H1 (cell line): ENCODE measurements around the gene UROC1.

Source experiments
- CTCF ChIP-seq, 3 experiments: IDR thresholded peaks; 1 replicate in 2 of 3; 2 replicates in 1 of 3; pipeline versions ENCODE4 v1.5.1 to v1.6.1; 2011; ENCODE audit warnings: low read length in 3 of 3, mild to moderate bottlenecking in 3 of 3, inconsistent platforms in 2 of 3, low read depth in 1 of 3, moderate library complexity in 1 of 3; ENCODE audit not compliant: insufficient read depth in 1 of 3; ENCODE audit errors: control extremely low read depth in 1 of 3
- EP300 ChIP-seq, 2 experiments: IDR thresholded peaks; 1 replicate in 1 of 2; 2 replicates in 1 of 2; pipeline ENCODE4 v1.6.1; 2011 to 2012; ENCODE audit warnings: low read depth in 2 of 2, low read length in 2 of 2, mild to moderate bottlenecking in 2 of 2, borderline replicate concordance in 1 of 2, inconsistent platforms in 1 of 2, moderate library complexity in 1 of 2
- JUND ChIP-seq: IDR thresholded peaks from 2 replicates; pipeline ENCODE4 v1.6.1; 2011; ENCODE audit warnings: mild to moderate bottlenecking, improper control_type of control experiment, low read length
- MAFK ChIP-seq: IDR thresholded peaks from 2 replicates; pipeline ENCODE4 v1.6.1; 2012; ENCODE audit warnings: low read depth, mild to moderate bottlenecking, improper control_type of control experiment, low read length
- POU5F1 ChIP-seq: IDR thresholded peaks from 2 replicates; pipeline ENCODE4 v1.6.1; 2011; ENCODE audit warnings: low read depth, mild to moderate bottlenecking, low read length, moderate library complexity
- RNF2 ChIP-seq: fragments of 200-900, 300-1000 bp; sonication (generic); IDR thresholded peaks from 2 replicates; pipeline ENCODE4 v1.7.1; 2016; ENCODE audit warnings: borderline replicate concordance, low read depth, mild to moderate bottlenecking, antibody characterized with exemption, low read length; ENCODE audit not compliant: poor library complexity, severe bottlenecking; ENCODE audit errors: missing control alignments
- SAP30 ChIP-seq: fragments of 300-600 bp; sonication (generic); IDR thresholded peaks from 2 replicates; pipeline ENCODE4 v1.7.1; 2012; ENCODE audit warnings: low read length, moderate library complexity, mild to moderate bottlenecking, inconsistent platforms; ENCODE audit not compliant: insufficient read depth, insufficient replicate concordance

- no peak for TF ChIP-seq CTCF (IDR thresholded peaks at IDR 0.05; ENCODE audit: control extremely low read depth in 1 of 3, insufficient read depth in 1 of 3, low read depth in 1 of 3, low read length in 3 of 3)
- TF ChIP-seq JUND, result no peak
- TF ChIP-seq RNF2, result no peak
- no peak for TF ChIP-seq POU5F1
- no peak for TF ChIP-seq EP300 (IDR thresholded peaks at IDR 0.05; ENCODE audit: borderline replicate concordance in 1 of 2, low read depth in 2 of 2, low read length in 2 of 2)
- no peak for TF ChIP-seq MAFK
- no peak for TF ChIP-seq SAP30
These were observed 37.9 kb downstream of the UROC1 start for GRCh38 chr3:126479642-126480041.
